Esophagus muscularis mucosa (tissue), 3 donors: Measurements from ENCODE around the gene DYNLRB2.

Source experiments
- CTCF ChIP-seq, 3 experiments: fragments of 200-600 bp in 2 of 3; fragments of 450-650 bp in 1 of 3; sonication (generic) in 2 of 3; IDR thresholded peaks; one replicate each; pipeline ENCODE4 v1.5.1; 2017 to 2019; ENCODE audit warnings: antibody characterized with exemption in 3 of 3, mild to moderate bottlenecking in 2 of 3, moderate library complexity in 1 of 3
- POLR2A ChIP-seq: fragments of 450-650 bp; IDR thresholded peaks from one replicate; pipeline ENCODE4 v1.6.1; 2017; ENCODE audit warnings: antibody characterized with exemption, moderate library complexity, mild to moderate bottlenecking, low read depth
- POLR2AphosphoS5 ChIP-seq, 2 donors: sonication (generic); formaldehyde crosslinking; IDR thresholded peaks; one replicate each; pipeline ENCODE4 v1.6.1; 2017; ENCODE audit warnings: antibody characterized with exemption in 2 of 2

- TF ChIP-seq POLR2A (no peak), CTCF (IDR thresholded peaks at IDR 0.05) (no peak), POLR2AphosphoS5 (IDR thresholded peaks at IDR 0.05) (no peak)
These were observed 58.7 kb downstream of the DYNLRB2 start for GRCh38 chr16:80599466-80599865.
